GM21526 (cell line): ENCODE results near the gene SOWAHA.

Experiments
- ATAC-seq: cut with Tn5 transposase; IDR thresholded peaks from one replicate; pipeline ENCODE4 v1.9.1; 2021; ENCODE audit warnings: moderate library complexity; ENCODE audit not compliant: unreplicated experiment, low FRiP score

Gene SOWAHA

GRCh38 chr5:132825033-132825833 lies 12.1 kb downstream of the SOWAHA start:
- no peak for ATAC-seq

- no peak for ATAC-seq
Observed at GRCh38 chr5:132825834-132826391, 12.8 kb downstream of the SOWAHA start.

- no peak for ATAC-seq
Observed at GRCh38 chr5:132826424-132827082, 13.5 kb downstream of the SOWAHA start.

- ATAC-seq, result no peak
Observed at GRCh38 chr5:132827943-132828673, 15.0 kb downstream of the SOWAHA start.

GRCh38 chr5:132828846-132829494 lies 15.9 kb downstream of the SOWAHA start:
- no peak for ATAC-seq

GRCh38 chr5:132829742-132830435 lies 16.8 kb downstream of the SOWAHA start:
- peak; percentile 60 for ATAC-seq

GRCh38 chr5:132830436-132831094 lies 17.5 kb downstream of the SOWAHA start, which contains the start of gene SHROOM1:
TSS of gene SHROOM1 (minus strand) at chr5:132830647. CDS start at chr5:132826140, 4,507 bp downstream.
- ATAC-seq, result peak; percentile 71

GRCh38 chr5:132831095-132831860 lies 18.2 kb downstream of the SOWAHA start:
- ATAC-seq, result no peak

- ATAC-seq, result no peak
Observed at GRCh38 chr5:132832612-132833011, 19.5 kb downstream of the SOWAHA start.

- no peak for ATAC-seq
Observed at GRCh38 chr5:132834057-132834456, 21.0 kb downstream of the SOWAHA start.

- no peak for ATAC-seq
Observed at GRCh38 chr5:132836852-132837251, 23.8 kb downstream of the SOWAHA start.

- no peak for ATAC-seq
Observed at GRCh38 chr5:132837868-132838267, 24.8 kb downstream of the SOWAHA start.

GRCh38 chr5:132838516-132839282 lies 25.6 kb downstream of the SOWAHA start:
- no peak for ATAC-seq

GRCh38 chr5:132839426-132840301 lies 26.6 kb downstream of the SOWAHA start:
- no peak for ATAC-seq

GRCh38 chr5:132840313-132840712 lies 27.2 kb downstream of the SOWAHA start:
- no peak for ATAC-seq

- no peak for ATAC-seq
Observed at GRCh38 chr5:132840896-132841295, 27.8 kb downstream of the SOWAHA start.

GRCh38 chr5:132841305-132841704 lies 28.2 kb downstream of the SOWAHA start:
- ATAC-seq, result no peak
